ENCODE data around the gene ASTL. TPM values are rescaled to one million over a fixed set of nuclear protein-coding genes. Genes with fewer than 3 reads are reported as not detected.

The ASTL gene
- polyA plus RNA-seq, 1 experiment, result not detected

DNA sequence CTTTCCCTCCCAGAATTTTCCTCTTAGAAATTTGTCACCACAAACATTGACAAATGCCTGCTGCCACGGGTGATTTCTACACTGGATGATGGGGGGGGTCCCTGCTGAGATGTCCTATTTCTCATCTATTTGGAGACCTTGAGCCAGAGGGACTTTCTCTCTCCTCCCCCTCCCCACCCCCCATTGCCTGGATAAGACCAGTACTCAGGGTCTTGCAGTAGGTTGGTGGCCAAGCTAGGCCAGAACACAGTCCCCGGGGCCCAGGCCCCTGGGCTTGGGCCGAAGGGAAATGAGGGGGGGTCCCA, 7.5 kb upstream of the ASTL start:
- no peak for DNase-seq (ENCODE audit: low read depth)
- POLR2A ChIA-PET, result no interaction called here
- no peak for TF ChIP-seq CTCF (IDR thresholded peaks at IDR 0.05; ENCODE audit: insufficient read depth, low read depth, low read length)
- CTCF ChIA-PET, result no interaction called here
- Histone ChIP-seq H3K27me3 (ENCODE audit: control insufficient read depth, insufficient read depth, low read length) (no peaks in the 10 kb centered on the region), H3K36me3 (ENCODE audit: control insufficient read depth, insufficient read depth, low read length) (no peaks in the 10 kb centered on the region), H3K4me3 (ENCODE audit: low read depth, low read length) (no peak overlapping the region)

DNA sequence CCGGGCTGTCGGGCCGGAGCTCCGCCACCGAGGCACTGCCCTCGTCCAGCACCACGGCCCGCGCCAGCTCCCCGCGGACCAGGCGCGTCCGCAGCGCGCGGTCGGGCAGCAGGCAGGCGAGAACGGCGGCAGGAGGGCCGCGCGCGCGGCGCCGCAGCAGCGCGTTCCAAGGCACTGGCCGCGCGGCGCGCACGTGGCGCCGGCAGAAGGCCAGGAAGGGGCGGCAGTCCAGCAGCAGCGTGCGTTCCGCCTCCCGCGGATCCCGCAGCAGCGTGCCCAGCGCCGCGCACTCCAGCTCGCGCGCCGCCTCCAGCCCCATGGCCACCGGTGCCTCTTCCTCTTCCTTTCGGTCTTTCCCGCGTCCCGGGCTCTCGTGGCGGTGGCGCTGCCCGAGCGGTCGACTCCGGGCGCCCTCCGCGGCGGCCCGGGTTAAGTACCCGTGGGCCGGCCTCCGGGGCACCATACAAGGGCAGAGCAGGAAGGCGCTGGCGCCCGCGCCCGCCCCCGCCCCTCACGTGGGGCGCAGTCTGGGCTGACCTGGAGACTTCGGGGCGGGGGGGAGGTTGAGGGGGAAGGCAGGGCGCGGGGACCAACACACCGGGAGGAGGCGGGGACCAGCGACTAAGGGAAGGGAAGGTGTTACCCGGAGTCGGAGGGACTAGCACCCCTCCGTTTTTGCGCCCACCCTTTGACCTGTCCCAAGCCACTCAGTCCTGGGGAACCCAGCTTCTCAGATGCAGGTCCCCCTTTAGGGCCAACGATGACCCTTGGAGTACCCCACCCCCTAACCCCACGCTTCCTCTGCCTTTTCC, 6.9 kb upstream of the ASTL start, which contains the start of gene DUSP2:
Gene DUSP2, minus strand, starts transcription at position 405 of the 812 bp plus-strand sequence. Its CDS starts 86 bp downstream, at position 319.
- ChIA-PET CTCF (interaction anchor here (1.0 kb wide), 1 partner anchor 64 kb away, joined by 3 read pairs; the partner anchor contains the start of gene STARD7), POLR2A (interaction anchor here (0.6 kb wide), 1 partner anchor 48 kb away, joined by 4 read pairs; no protein-coding TSS in a partner anchor)
- no peaks in the 10 kb centered on the region for H3K27me3 ChIP-seq (ENCODE audit: control insufficient read depth, insufficient read depth, low read length)

DNA sequence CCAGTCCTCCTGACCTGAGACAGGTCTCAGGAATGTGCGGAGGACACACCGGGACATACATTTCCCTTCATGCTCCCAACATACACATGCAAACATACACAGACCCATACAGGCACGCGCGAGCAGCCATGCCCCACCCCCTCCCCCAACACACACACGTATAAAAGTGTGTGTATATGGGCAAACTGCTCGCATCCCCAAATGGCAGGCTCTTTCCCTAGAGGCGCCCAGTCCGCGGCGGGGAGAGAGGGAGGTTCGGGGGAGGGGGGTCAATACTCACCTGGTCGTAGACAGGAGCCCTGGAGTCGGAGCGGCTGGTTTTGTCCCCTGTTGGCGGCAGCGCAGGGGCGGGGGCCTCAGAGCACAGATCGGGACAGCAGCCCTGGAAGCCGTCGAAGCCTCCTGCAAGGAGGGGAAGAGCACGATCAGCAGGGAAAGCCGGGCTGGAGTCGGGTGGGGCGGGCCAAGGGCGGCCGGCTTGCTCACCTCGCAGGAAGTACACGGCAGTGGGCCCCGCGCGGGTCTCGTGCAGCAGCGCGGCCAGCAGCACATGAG, 6.3 kb upstream of the ASTL start:
- Histone ChIP-seq H3K4me3 (ENCODE audit: low read depth, low read length) (peak overlapping the region; percentile 57), H3K27me3 (ENCODE audit: control insufficient read depth, insufficient read depth, low read length) (no peaks in the 10 kb centered on the region), H3K36me3 (ENCODE audit: control insufficient read depth, insufficient read depth, low read length) (no peaks in the 10 kb centered on the region)
- DNase-seq (ENCODE audit: low read depth), result no peak
- ChIA-PET CTCF (interaction anchor here (1.0 to 2.0 kb wide), 3 partner anchors 65 to 152 kb away, joined by 3 to 5 read pairs (median 4); partner anchors contain the start of gene STARD7), POLR2A (interaction anchor here (0.6 kb wide), 1 partner anchor 48 kb away, joined by 4 read pairs; no protein-coding TSS in a partner anchor)
- TF ChIP-seq CTCF (IDR thresholded peaks at IDR 0.05; ENCODE audit: insufficient read depth, low read depth, low read length), result no peak

More for the DNA sequence above, 6.9 kb upstream of the ASTL start, which contains the start of gene DUSP2:
- H3K4me3 ChIP-seq (ENCODE audit: low read depth, low read length), result peak within 1 kb of the TSS; percentile 57
- no peak for TF ChIP-seq CTCF (IDR thresholded peaks at IDR 0.05; ENCODE audit: insufficient read depth, low read depth, low read length)
- no peak for DNase-seq (ENCODE audit: low read depth)
- H3K36me3 ChIP-seq (ENCODE audit: control insufficient read depth, insufficient read depth, low read length), result no peaks in the 10 kb centered on the region

DNA sequence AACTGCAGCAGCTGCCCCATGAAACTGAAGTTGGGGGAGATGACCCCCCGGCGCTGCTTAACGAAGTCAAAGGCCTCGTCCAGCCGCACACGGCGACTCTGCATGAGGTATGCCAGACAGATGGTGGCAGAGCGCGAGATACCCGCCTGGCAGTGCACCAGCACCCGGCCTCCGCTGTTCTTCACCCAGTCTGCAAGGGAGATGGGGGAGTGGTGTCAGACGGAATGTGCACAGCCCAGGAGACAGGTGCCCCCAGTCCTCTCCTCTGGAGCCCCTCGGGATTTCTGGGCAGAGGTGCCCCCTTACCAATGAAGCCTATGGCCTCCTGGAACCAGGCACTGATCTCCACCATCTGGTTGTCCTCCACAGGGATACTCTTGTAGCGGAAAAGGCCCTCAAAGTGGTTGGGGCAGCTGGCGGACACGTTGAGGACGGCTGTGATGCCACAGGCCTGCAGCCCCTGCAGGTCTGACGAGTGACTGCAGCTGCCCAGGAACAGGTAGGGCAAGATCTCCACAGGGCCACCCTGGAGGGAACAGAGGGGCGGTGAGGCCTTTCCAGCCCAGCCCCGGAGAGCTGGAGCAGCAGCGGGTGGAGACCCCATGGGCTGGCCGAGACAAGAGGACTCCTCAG, 5.7 kb upstream of the ASTL start:
- H3K4me3 ChIP-seq (ENCODE audit: low read depth, low read length), result peak overlapping the region; percentile 57
- no peak for TF ChIP-seq CTCF (IDR thresholded peaks at IDR 0.05; ENCODE audit: insufficient read depth, low read depth, low read length)
- DNase-seq (ENCODE audit: low read depth), result no peak
- H3K27me3 ChIP-seq (ENCODE audit: control insufficient read depth, insufficient read depth, low read length), result no peaks in the 10 kb centered on the region
- no peaks in the 10 kb centered on the region for H3K36me3 ChIP-seq (ENCODE audit: control insufficient read depth, insufficient read depth, low read length)
- POLR2A ChIA-PET, result no interaction called here
- CTCF ChIA-PET, result interaction anchor here (1.0 to 2.0 kb wide), 3 partner anchors 9 to 151 kb away, joined by 4 to 5 read pairs (median 4); no protein-coding TSS in a partner anchor
